Mammary epithelial cell (primary cell): ENCODE measurements around the gene ADARB2.

Experiments used
- CTCF ChIP-seq, 2 donors: IDR thresholded peaks in 1 of 2; conservative IDR thresholded peaks in 1 of 2; 2 replicates each; pipeline ENCODE4 v1.5.1; 2011 to 2012; ENCODE audit warnings: inconsistent platforms in 2 of 2, low read length in 2 of 2, mild to moderate bottlenecking in 2 of 2, control low read depth in 1 of 2, low read depth in 1 of 2; ENCODE audit not compliant: insufficient read depth in 1 of 2; ENCODE audit errors: extremely low read depth in 1 of 2
- EZH2 ChIP-seq: IDR thresholded peaks from 2 replicates; pipeline ENCODE4 v1.6.1; 2012; ENCODE audit warnings: low read length, inconsistent platforms, borderline replicate concordance

GRCh38 chr10:1423676-1424253, 313.6 kb downstream of the ADARB2 start:
- TF ChIP-seq CTCF (conservative IDR thresholded peaks at IDR 0.05 in 1 of 2, IDR thresholded peaks at IDR 0.05 in 1 of 2; ENCODE audit: extremely low read depth in 1 of 2, insufficient read depth in 1 of 2, low read depth in 1 of 2, low read length in 2 of 2) (no peak), EZH2 (no peak)
